ENCODE measurements around the gene CLSTN2.

DNA sequence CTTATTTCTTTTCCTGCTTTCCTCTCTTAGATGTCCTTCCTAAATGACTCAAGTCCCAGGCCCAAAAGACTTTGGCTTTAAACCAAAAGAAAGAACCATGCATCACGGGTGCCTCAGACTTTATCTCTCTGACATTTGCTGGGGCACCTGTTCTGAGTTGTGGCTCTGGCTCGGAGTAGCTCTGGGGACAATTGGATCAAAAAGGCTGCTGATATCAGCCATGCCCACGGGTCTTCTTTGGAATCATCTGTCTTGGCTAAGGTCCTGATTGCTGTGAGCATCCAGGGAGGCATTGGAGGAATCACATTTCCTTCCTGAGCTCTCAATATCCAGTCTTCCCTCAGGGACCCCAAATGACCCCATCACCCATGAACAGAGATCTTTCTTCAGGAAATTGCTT, 59.9 kb downstream of the CLSTN2 start:
- TF ChIP-seq, protein P1, sequence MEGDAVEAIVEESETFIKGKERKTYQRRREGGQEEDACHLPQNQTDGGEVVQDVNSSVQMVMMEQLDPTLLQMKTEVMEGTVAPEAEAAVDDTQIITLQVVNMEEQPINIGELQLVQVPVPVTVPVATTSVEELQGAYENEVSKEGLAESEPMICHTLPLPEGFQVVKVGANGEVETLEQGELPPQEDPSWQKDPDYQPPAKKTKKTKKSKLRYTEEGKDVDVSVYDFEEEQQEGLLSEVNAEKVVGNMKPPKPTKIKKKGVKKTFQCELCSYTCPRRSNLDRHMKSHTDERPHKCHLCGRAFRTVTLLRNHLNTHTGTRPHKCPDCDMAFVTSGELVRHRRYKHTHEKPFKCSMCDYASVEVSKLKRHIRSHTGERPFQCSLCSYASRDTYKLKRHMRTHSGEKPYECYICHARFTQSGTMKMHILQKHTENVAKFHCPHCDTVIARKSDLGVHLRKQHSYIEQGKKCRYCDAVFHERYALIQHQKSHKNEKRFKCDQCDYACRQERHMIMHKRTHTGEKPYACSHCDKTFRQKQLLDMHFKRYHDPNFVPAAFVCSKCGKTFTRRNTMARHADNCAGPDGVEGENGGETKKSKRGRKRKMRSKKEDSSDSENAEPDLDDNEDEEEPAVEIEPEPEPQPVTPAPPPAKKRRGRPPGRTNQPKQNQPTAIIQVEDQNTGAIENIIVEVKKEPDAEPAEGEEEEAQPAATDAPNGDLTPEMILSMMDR (IDR thresholded peaks at IDR 0.05) = no peak
- no peak for TF ChIP-seq EP300 (IDR thresholded peaks at IDR 0.05)

Measured in esophagus muscularis mucosa (tissue), 3 donors.